ENCODE data around the gene GTF2E1.

GRCh38 chr3:120699333-120699732, 43.2 kb upstream of the GTF2E1 start:
- no peak for TF ChIP-seq CTCF (IDR thresholded peaks at IDR 0.05; ENCODE audit: low read depth, low read length, poor library complexity, severe bottlenecking)
- no peak for TF ChIP-seq EZH2phosphoT487 (IDR thresholded peaks at IDR 0.05; ENCODE audit: borderline replicate concordance, low read length)
